ENCODE measurements around the gene GRM7.

GRM7 gene

GRCh38 chr3:7789324-7789723 lies 928.4 kb downstream of the GRM7 start:
- no peak for DNase-seq (ENCODE audit: low read depth in 2 of 2)

- DNase-seq (ENCODE audit: low read depth in 2 of 2): no peak
These were observed 929.2 kb downstream of the GRM7 start for GRCh38 chr3:7790141-7790540.

All from stimulated activated CD8-positive, alpha-beta memory T cell treated with anti-CD3 and anti-CD28 coated beads, Interleukin-15, amount 100 ng/mL, for 48 hours (primary cell).